MM.1S (cell line): ENCODE data around the gene FNTB.

Experiments
- DNase-seq: peaks from one replicate; pipeline ENCODE4 v3.0.0-alpha.2; 2015
- H2AFZ ChIP-seq: fragments of 300-600 bp; sonication (generic); 2 replicates; pipeline ENCODE4 v1.6.0; 2016; ENCODE audit warnings: antibody characterized with exemption, low read length
- H3F3A ChIP-seq: fragments of 300-600 bp; sonication (generic); 2 replicates; pipeline ENCODE4 v1.6.1; 2016; ENCODE audit warnings: mild to moderate bottlenecking, antibody characterized with exemption, low read length, moderate library complexity, mixed read lengths; ENCODE audit not compliant: insufficient read depth
- H3K27ac ChIP-seq: fragments of 300-600 bp; sonication (generic); 2 replicates; pipeline ENCODE4 v1.5.1; 2016; ENCODE audit warnings: mild to moderate bottlenecking, low read length
- H3K27me3 ChIP-seq: fragments of 300-600 bp; sonication (generic); replicated peaks from 2 replicates; pipeline ENCODE4 v1.6.0; 2016; ENCODE audit warnings: low read length; ENCODE audit not compliant: insufficient read depth
- H3K36me3 ChIP-seq: fragments of 300-600 bp; sonication (generic); replicated peaks from 2 replicates; pipeline ENCODE4 v1.6.1; 2016; ENCODE audit warnings: mild to moderate bottlenecking, low read length, mixed read lengths; ENCODE audit not compliant: insufficient read depth
- H3K4me1 ChIP-seq: fragments of 300-600 bp; sonication (generic); 2 replicates; pipeline ENCODE4 v1.6.1; 2016; ENCODE audit warnings: low read length, mixed read lengths
- H3K4me2 ChIP-seq: fragments of 300-600 bp; sonication (generic); 2 replicates; pipeline ENCODE4 v1.6.0; 2016; ENCODE audit warnings: low read depth, low read length
- H3K4me3 ChIP-seq: fragments of 300-600 bp; sonication (generic); 2 replicates; pipeline ENCODE4 v1.5.1; 2016; ENCODE audit warnings: low read length, mixed read lengths
- H3K79me2 ChIP-seq: fragments of 300-600 bp; sonication (generic); 2 replicates; pipeline ENCODE4 v1.6.1; 2016; ENCODE audit warnings: mixed run types, low read length, mixed read lengths
- H3K9ac ChIP-seq: fragments of 300-600 bp; sonication (generic); 2 replicates; pipeline ENCODE4 v1.6.1; 2016; ENCODE audit warnings: low read length, mixed read lengths
- H3K9me2 ChIP-seq: fragments of 300-600 bp; sonication (generic); replicated peaks from 2 replicates; pipeline ENCODE4 v1.6.1; 2016; ENCODE audit warnings: mild to moderate bottlenecking, low read length, mixed read lengths; ENCODE audit not compliant: insufficient read depth
- H3K9me3 ChIP-seq: fragments of 300-600 bp; sonication (generic); replicated peaks from 2 replicates; pipeline ENCODE4 v1.6.1; 2016; ENCODE audit warnings: mild to moderate bottlenecking, low read length, mixed read lengths; ENCODE audit not compliant: insufficient read depth
- H4K20me1 ChIP-seq: fragments of 300-600 bp; sonication (generic); 2 replicates; pipeline ENCODE4 v1.6.1; 2016; ENCODE audit warnings: mild to moderate bottlenecking, low read length, moderate library complexity, mixed read lengths; ENCODE audit not compliant: insufficient read depth
- EZH2 ChIP-seq: fragments of 300-600 bp; sonication (generic); optimal IDR thresholded peaks from 2 replicates; pipeline ENCODE3; 2017; ENCODE audit warnings: low read depth, mild to moderate bottlenecking, antibody characterized with exemption, low read length, mixed read lengths
- EZH2phosphoT487 ChIP-seq: fragments of 300-600 bp; sonication (generic); IDR thresholded peaks from 2 replicates; pipeline ENCODE4 v1.6.1; 2018; ENCODE audit warnings: antibody characterized with exemption, low read length
- TF ChIP-seq, protein P1 (sequence below): fragments of 300-600 bp; sonication (generic); IDR thresholded peaks from 2 replicates; pipeline ENCODE4 v1.5.1; 2016; ENCODE audit warnings: antibody characterized with exemption, low read length, mixed read lengths

The FNTB gene

DNA sequence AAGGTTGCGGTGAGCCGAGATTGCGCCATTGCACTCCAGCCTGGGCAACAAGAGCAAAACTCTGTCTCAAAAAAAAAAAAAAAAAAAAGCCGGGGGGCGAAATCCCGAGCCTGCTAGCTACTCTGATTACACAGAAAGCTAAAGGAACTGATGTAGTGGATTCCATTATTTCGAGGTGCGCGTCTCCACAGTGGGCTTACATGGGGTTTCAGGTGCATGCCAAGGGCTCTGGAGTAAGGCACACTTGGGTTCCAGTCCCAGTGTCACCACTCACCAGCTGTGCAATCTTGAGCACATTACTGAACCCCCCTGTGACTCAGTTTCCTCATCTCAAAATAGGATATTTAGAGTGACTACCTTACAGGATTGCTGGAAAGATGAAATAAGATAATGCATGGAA is 12.9 kb upstream of the FNTB start:
- H2AFZ ChIP-seq, result no peak overlapping the region
- peaks cover 18% of the 10 kb centered on the region for H3K4me1 ChIP-seq
- no peaks in the 10 kb centered on the region for H3K36me3 ChIP-seq
- no peaks in the 10 kb centered on the region for H3K27me3 ChIP-seq
- H3K9ac ChIP-seq, result no peak overlapping the region
- H3K79me2 ChIP-seq, result peaks cover 9% of the 10 kb centered on the region; the same call in 1 of the 2 replicates
- no peak overlapping the region for H3K4me3 ChIP-seq
- no peaks in the 10 kb centered on the region for H3K9me3 ChIP-seq
- H3K27ac ChIP-seq, result no peak overlapping the region
- H4K20me1 ChIP-seq, result no peaks in the 10 kb centered on the region
- H3F3A ChIP-seq, result peaks cover 7% of the 10 kb centered on the region; the same call in 1 of the 2 replicates
- TF ChIP-seq EZH2 (no peak), EZH2phosphoT487 (no peak)
- TF ChIP-seq, protein P1, sequence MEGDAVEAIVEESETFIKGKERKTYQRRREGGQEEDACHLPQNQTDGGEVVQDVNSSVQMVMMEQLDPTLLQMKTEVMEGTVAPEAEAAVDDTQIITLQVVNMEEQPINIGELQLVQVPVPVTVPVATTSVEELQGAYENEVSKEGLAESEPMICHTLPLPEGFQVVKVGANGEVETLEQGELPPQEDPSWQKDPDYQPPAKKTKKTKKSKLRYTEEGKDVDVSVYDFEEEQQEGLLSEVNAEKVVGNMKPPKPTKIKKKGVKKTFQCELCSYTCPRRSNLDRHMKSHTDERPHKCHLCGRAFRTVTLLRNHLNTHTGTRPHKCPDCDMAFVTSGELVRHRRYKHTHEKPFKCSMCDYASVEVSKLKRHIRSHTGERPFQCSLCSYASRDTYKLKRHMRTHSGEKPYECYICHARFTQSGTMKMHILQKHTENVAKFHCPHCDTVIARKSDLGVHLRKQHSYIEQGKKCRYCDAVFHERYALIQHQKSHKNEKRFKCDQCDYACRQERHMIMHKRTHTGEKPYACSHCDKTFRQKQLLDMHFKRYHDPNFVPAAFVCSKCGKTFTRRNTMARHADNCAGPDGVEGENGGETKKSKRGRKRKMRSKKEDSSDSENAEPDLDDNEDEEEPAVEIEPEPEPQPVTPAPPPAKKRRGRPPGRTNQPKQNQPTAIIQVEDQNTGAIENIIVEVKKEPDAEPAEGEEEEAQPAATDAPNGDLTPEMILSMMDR, result no peak
- no peak overlapping the region for H3K4me2 ChIP-seq
- DNase-seq, result no peak
- no peaks in the 10 kb centered on the region for H3K9me2 ChIP-seq

DNA sequence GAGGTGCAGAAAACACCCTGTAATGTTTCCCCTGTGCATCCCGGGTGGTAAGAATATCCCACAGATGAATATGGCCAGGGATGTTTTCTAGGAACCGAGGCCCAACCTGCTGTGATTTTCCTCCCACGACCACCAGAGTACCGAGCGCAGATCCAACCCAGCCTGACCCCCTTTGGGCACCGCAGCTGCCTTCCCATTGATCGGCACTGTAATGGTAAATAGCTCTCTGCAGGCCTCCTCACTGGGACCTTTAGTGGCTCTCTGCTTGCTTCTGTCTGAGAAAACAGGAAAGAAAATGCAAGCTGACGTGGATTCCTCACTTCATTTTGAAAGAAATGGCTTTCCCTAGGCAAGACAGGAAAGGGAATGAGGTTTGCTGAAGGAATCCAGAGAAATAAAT is 12.1 kb upstream of the FNTB start:
- no peak for DNase-seq
- TF ChIP-seq, protein P1, result no peak
- TF ChIP-seq EZH2 (no peak), EZH2phosphoT487 (no peak)
- H3K4me2 ChIP-seq, result no peak overlapping the region

DNA sequence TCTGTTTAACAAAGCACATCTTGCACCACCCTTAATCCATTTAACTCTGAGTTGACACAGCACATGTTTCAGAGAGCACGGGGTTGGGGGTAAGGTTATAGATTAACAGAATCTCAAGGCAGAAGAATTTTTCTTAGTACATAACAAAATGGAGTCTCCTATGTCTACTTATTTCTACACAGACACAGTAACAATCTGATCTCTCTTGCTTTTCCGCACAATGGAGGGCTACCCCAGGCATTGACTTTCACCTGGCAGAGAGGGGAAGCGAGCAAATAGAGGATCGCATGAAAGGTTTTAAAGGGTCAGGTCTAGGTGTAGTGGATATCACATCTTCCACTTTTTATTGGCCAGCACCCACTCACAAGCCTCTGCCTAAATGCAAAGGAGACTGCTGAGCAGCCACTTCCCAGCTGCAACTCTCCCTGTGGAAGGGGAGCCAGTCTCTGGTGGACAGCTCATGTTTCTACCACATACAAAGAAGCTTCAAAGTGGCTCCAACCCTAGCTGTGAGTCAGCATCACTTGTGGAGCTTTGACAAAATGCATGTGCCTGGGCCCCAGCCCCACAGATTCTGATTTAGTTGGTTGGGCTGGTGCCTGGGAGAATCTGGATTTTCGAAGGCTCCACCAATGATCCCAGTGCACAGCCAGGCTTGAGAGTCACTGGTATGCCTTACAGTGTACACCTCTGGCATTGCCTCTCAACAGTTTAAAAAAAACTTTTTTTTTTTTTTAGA is 7.2 kb upstream of the FNTB start:
- H3K4me2 ChIP-seq, result no peak overlapping the region
- TF ChIP-seq, protein P1, result no peak
- TF ChIP-seq EZH2 (no peak), EZH2phosphoT487 (no peak)
- no peaks in the 10 kb centered on the region for H3K36me3 ChIP-seq
- no peaks in the 10 kb centered on the region for H3K27me3 ChIP-seq
- H3F3A ChIP-seq, result no peaks in the 10 kb centered on the region
- H3K9me2 ChIP-seq, result no peaks in the 10 kb centered on the region
- no peak overlapping the region for H3K4me3 ChIP-seq
- no peak overlapping the region for H3K27ac ChIP-seq
- H3K79me2 ChIP-seq, result no peaks in the 10 kb centered on the region
- H2AFZ ChIP-seq, result no peak overlapping the region
- no peaks in the 10 kb centered on the region for H3K4me1 ChIP-seq
- no peak for DNase-seq
- no peak overlapping the region for H3K9ac ChIP-seq
- no peaks in the 10 kb centered on the region for H3K9me3 ChIP-seq
- H4K20me1 ChIP-seq, result no peaks in the 10 kb centered on the region

More for the DNA sequence above, 12.1 kb upstream of the FNTB start:
- Histone ChIP-seq H3K9ac (no peak overlapping the region), H3K4me1 (peaks cover 11% of the 10 kb centered on the region), H2AFZ (no peak overlapping the region), H3F3A (no peaks in the 10 kb centered on the region), H3K9me2 (no peaks in the 10 kb centered on the region), H3K27ac (no peak overlapping the region), H4K20me1 (no peaks in the 10 kb centered on the region), H3K9me3 (no peaks in the 10 kb centered on the region), H3K79me2 (peaks cover 9% of the 10 kb centered on the region; the same call in 1 of the 2 replicates), H3K27me3 (no peaks in the 10 kb centered on the region), H3K36me3 (no peaks in the 10 kb centered on the region), H3K4me3 (no peak overlapping the region)
